Measurements from ENCODE around the gene ADNP.

DNA sequence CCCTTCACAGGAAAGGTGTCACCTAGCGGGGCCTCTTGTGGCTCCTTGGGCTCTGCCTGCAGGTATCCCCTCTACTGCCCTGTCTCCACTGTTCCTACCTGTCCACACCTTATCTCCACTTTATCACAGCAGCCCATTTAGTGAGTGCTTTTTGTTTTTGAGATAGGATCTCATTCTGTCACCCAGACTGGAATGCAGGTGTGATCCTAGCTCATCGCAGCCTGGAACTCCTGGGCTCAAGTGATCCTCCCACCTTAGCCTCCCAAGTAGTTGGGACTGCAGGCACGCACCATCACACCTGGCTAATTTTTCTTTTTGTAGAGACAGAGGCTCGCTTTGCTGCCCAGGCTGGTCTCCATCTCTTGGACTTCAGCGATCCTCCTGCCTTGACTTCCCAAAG, 88.4 kb downstream of the ADNP start:
- TF ChIP-seq CTCF (conservative IDR thresholded peaks at IDR 0.05; ENCODE audit: low read length), result no peak
- no peak for TF ChIP-seq EZH2phosphoT487 (IDR thresholded peaks at IDR 0.05; ENCODE audit: borderline replicate concordance, low read depth, low read length)
